Mucosa of descending colon (tissue), 3 donors: ENCODE results near the gene PACSIN3. TPM values are rescaled to one million over a fixed set of nuclear protein-coding genes. Genes with fewer than 3 reads are reported as not detected.

Source experiments
- ATAC-seq: fragments of 200-7000 bp; cut with Tn5 transposase; one replicate; pipeline ENCODE4 v1.9.1; 2020; ENCODE audit warnings: mild to moderate bottlenecking, moderate library complexity
- DNase-seq, 3 donors: peaks; one replicate each; pipeline ENCODE4 v3.0.0-alpha.2; 2020
- H3K36me3 ChIP-seq: fragments of 200-600 bp; one replicate; pipeline ENCODE4 v1.8.0; 2021; ENCODE audit warnings: low read depth, mild to moderate bottlenecking
- H3K4me1 ChIP-seq: fragments of 200-600 bp; one replicate; pipeline ENCODE4 v1.8.0; 2021; ENCODE audit warnings: low read depth, mild to moderate bottlenecking
- H3K4me3 ChIP-seq: fragments of 200-600 bp; one replicate; pipeline ENCODE4 v1.8.0; 2021; ENCODE audit warnings: mild to moderate bottlenecking
- H3K9me3 ChIP-seq: fragments of 200-600 bp; one replicate; pipeline ENCODE4 v1.8.0; 2021; ENCODE audit warnings: mild to moderate bottlenecking
- intact Hi-C, 2 donors: fragments of 100-400 bp; cut with DNase I in 1 of 2; cut with micrococcal nuclease in 1 of 2; formaldehyde crosslinking; loops; one replicate each; pipeline versions ENCODE4 v1.11.0 to v1.11.1; 2022; cut with DNase I, micrococcal nuclease
- microRNA-seq: library from miRNA; unstranded; fragments of <30 nt; microRNA quantifications from one replicate; pipeline ENCODE4, GENCODE V29; 2019
- total RNA-seq, 3 donors: library from RNA; stranded (reverse); fragmentation: NEBNext Ultra II Directional in 2 of 3; extraction: Animal tissue kit (Norgen Biotek cat#: 25700) in 2 of 3; gene quantifications; one replicate each; pipeline versions ENCODE4 v1.2.1 to v1.2.4, GENCODE V29; 2021 to 2023
- TF ChIP-seq, protein P1 (sequence below): fragments of 200-600 bp; IDR thresholded peaks from one replicate; pipeline ENCODE4 v1.8.0; 2022; ENCODE audit warnings: antibody characterized with exemption, mild to moderate bottlenecking
- donor health status: DM: no; HTN: no; CAD: no; lungs with moderate emphysema.
- donor health status: DM: no; HTN: no; CAD: no.
- donor health status: DM: no; HTN: yes; CAD: no.

Gene PACSIN3
- total RNA-seq, 3 donors from 2014 or later: 2.2 to 63.5 (median 5.1) TPM

DNA sequence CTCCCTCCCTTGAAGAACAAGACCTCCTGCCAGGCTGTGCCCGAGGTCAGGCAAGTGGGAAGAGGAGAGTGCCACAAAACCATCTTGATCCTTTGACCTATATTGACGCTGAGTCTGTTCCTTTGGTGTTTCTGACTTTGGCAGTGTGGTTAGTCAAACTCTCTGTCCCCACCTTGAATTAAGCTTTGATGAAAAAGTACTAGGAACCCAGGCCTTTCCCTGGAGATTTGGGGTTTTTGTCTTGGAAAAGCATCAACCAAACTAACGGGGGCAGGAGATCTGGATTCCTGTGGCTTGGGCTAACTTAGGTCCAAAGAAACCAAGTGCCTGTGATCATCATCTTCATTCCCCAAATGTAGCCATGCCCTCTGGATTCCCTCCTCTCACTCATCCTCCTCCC, 49.9 kb downstream of the PACSIN3 start:
- intact Hi-C loops: no loop called here
- TF ChIP-seq, protein P1, sequence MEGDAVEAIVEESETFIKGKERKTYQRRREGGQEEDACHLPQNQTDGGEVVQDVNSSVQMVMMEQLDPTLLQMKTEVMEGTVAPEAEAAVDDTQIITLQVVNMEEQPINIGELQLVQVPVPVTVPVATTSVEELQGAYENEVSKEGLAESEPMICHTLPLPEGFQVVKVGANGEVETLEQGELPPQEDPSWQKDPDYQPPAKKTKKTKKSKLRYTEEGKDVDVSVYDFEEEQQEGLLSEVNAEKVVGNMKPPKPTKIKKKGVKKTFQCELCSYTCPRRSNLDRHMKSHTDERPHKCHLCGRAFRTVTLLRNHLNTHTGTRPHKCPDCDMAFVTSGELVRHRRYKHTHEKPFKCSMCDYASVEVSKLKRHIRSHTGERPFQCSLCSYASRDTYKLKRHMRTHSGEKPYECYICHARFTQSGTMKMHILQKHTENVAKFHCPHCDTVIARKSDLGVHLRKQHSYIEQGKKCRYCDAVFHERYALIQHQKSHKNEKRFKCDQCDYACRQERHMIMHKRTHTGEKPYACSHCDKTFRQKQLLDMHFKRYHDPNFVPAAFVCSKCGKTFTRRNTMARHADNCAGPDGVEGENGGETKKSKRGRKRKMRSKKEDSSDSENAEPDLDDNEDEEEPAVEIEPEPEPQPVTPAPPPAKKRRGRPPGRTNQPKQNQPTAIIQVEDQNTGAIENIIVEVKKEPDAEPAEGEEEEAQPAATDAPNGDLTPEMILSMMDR: no peak
- Histone ChIP-seq H3K4me1 (no peaks in the 10 kb centered on the region), H3K4me3 (no peak overlapping the region), H3K36me3 (no peaks in the 10 kb centered on the region), H3K9me3 (no peaks in the 10 kb centered on the region)
- DNase-seq (no peak), ATAC-seq (no peak)

DNA sequence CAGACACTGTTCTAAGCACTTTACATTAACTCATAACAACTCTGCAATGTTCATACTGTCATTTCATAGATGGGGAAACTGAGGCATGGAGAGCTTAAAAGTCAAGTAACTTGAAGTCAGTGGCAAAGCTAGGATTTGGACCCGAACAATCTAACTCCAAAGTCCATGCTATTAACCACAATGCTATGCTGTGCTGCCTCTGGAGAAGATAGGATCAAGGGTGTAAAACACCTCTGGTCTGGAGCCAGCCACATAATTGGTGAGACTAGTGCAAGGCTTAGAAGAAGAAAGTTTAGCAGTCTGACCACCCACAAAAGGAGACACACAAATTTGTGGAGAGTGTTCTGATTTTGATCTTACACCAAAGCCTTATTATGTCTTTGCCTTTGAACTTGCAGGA, 53.3 kb downstream of the PACSIN3 start:
- ATAC-seq: peak; percentile 36
- no peaks in the 10 kb centered on the region for H3K36me3 ChIP-seq
- no peak for DNase-seq
- no peak overlapping the region for H3K4me3 ChIP-seq
- H3K4me1 ChIP-seq: no peaks in the 10 kb centered on the region
- TF ChIP-seq, protein P1: no peak
- H3K9me3 ChIP-seq: no peaks in the 10 kb centered on the region
- intact Hi-C loops: no loop called here

DNA sequence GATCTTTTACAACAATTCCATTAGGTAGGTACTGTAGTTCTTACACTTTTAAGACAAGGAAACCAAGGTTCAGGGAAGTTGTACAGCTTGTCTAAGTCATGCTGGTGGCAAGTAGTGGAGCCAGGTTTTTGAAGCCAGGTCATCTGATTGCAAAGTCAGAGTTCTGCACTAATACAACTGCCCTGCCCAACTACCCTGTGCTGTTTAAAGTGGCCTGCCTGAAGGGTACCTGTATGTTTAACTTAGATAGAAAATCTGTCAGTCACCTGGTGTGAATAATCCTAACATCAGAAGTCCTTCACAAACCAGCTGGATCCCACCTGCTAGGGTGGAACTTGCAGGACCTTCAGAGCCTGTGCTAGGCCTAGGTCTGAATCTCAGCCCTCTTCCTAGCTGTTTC, 53.7 kb downstream of the PACSIN3 start:
- peak; percentile 69 for ATAC-seq
- Histone ChIP-seq H3K36me3 (no peaks in the 10 kb centered on the region), H3K9me3 (no peaks in the 10 kb centered on the region), H3K4me3 (no peak overlapping the region), H3K4me1 (no peaks in the 10 kb centered on the region)
- intact Hi-C loops: no loop called here
- TF ChIP-seq, protein P1: no peak
- no peak for DNase-seq

DNA sequence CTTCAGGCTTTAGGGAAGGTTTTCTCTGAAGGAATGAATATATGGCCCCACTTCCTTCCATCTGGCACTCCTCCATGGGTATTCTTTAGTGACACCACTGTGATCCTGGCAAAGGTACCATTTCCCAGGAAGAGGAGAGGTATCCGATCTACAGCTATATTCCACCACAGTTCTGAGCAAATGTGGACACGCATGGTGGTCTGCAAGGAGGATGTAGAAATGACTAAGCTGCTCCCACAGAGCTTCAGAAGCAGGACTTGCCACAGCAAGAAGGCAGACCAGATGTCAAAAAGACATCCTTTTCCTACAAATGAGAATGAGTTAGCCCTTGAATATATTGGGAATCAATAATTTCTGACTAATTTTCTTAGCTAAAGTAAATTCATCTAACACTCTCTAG, 55.1 kb downstream of the PACSIN3 start:
- no peak for DNase-seq
- H3K36me3 ChIP-seq: no peaks in the 10 kb centered on the region
- TF ChIP-seq, protein P1: no peak
- ATAC-seq: no peak
- H3K4me1 ChIP-seq: no peaks in the 10 kb centered on the region
- no peaks in the 10 kb centered on the region for H3K9me3 ChIP-seq
- intact Hi-C loops: no loop called here
- no peak overlapping the region for H3K4me3 ChIP-seq

DNA sequence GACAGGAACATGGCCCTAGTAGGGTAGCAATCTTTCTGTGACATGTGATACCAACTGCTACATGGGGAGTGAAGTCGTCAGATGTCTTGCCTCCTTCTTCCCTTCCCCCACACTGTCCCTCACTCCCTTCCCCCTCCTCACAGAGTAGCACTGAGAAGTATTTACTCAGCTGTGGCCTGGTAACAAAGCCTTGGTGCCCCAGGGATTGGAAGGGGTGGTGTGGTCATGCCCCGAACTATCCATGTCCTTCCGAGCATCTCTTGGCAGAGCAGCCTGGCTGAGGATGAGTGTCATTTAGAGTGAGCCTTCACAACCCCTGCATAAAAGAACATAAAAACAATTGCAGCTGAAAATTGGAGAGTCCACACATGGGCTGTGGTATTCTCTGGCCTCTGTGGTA, 55.7 kb downstream of the PACSIN3 start:
- TF ChIP-seq, protein P1: no peak
- ATAC-seq: no peak
- no peak for DNase-seq
- H3K36me3 ChIP-seq: no peaks in the 10 kb centered on the region
- no peak overlapping the region for H3K4me3 ChIP-seq
- H3K9me3 ChIP-seq: no peaks in the 10 kb centered on the region
- intact Hi-C loops: no loop called here
- no peaks in the 10 kb centered on the region for H3K4me1 ChIP-seq

Small RNA genes lying within 50 kb of the gene (microRNA-seq; reads per million reads assigned to microRNA genes)
- gene MIR6745: not detected

Other genes starting within 250 kb of the PACSIN3 start
- 10 to 100 TPM; 31.9 to 41.1 (median 32.8) TPM for gene CSTPP1, start 249.7 kb downstream of the PACSIN3 start, total RNA-seq
- gene ARFGAP2, start 9.6 kb downstream of the PACSIN3 start, total RNA-seq: 100 to 1,000 TPM in 2 of 3 donors, 10 to 100 TPM in 1; 83.7 to 107 (median 106) TPM
- 10 to 100 TPM; 29.8 to 41.2 (median 37.2) TPM for gene DDB2, start 28.5 kb upstream of the PACSIN3 start, total RNA-seq
- 10 to 100 TPM; 42.6 to 53.8 (median 51.1) TPM for gene ACP2, start 62.4 kb upstream of the PACSIN3 start, total RNA-seq
- 10 to 100 TPM; 49.1 to 73.5 (median 50.6) TPM for gene NR1H3, start 71.6 kb upstream of the PACSIN3 start, total RNA-seq
- gene MADD, start 83.7 kb upstream of the PACSIN3 start, total RNA-seq: 10 to 100 TPM; 45.0 to 69.6 (median 67.3) TPM
- gene MYBPC3, start 166.3 kb upstream of the PACSIN3 start, total RNA-seq: 1 to 10 TPM in 1 of 3 donors, under 1 TPM in 2; 0.06 to 1.1 (median 0.09) TPM
- 10 to 100 TPM in 2 of 3 donors, 1 to 10 TPM in 1; 4.9 to 21.0 (median 20.6) TPM for gene SPI1, start 192.1 kb upstream of the PACSIN3 start, total RNA-seq
- 10 to 100 TPM; 14.4 to 30.9 (median 21.4) TPM for gene SLC39A13, start 222.2 kb upstream of the PACSIN3 start, total RNA-seq
- gene PSMC3, start 240.0 kb upstream of the PACSIN3 start, total RNA-seq: 100 to 1,000 TPM in 1 of 3 donors, 10 to 100 TPM in 2; 70.7 to 115 (median 91.0) TPM